HL-60/S4 treated with retinoic acid at 250 ng/mL for 4 days and 3 days (cell line): ENCODE data around the gene LCN9.
"Not testable (repeated sequence)": the region's sequence is repeated elsewhere in the genome, so short reads cannot be mapped to it uniquely, and the experiment has no call there.

Source experiments
- in situ Hi-C: fragments of 300-500 bp; cut with MboI; formaldehyde crosslinking; loops from 2 replicates; pipeline ENCODE4 v1.7.0; 2022; ENCODE audit warnings: low sequenced_read_pairs

Gene LCN9

DNA sequence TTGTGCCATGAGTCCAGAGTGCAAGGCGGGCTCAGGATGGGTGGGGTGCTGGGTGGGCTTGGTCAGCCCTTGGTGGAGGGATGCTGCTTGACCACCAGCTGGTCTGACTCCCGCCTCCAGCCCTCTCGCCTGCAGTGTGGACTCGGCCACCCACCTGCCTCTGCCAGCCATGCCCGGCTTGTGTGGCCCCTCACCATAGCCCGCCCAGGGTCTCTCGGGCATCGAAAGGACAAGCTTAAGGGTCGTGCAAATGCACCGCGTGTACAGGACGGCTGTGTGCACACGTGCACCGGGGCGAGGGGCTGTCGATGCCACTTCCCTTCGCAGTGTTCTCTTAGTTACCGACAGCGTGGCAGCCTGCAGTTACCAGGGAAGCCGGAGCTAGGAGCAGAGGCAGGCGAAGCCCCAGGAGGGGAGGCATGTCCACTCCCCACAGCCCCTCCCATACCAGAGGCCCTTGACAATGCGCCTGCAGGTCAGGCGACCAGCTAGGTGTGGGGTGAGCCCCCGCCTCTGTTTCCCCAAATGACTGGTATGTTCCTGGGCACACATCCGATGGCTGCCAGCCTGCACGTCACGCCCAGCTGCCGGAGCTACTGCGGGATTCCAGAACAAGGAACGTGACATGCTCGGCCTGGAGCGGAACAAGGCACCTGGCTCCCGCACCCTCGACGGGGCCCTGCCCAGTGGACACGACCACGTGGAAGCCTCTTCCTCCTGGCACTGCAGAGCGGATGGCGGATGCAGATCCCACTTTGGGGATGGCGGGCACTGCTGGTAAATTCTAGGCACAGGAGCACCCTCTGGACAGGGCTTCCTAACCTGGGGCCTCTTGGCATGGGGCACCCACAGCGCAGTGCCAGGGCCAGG lies 7.8 kb downstream of the LCN9 start:
- in situ Hi-C loops: no loop called here

DNA sequence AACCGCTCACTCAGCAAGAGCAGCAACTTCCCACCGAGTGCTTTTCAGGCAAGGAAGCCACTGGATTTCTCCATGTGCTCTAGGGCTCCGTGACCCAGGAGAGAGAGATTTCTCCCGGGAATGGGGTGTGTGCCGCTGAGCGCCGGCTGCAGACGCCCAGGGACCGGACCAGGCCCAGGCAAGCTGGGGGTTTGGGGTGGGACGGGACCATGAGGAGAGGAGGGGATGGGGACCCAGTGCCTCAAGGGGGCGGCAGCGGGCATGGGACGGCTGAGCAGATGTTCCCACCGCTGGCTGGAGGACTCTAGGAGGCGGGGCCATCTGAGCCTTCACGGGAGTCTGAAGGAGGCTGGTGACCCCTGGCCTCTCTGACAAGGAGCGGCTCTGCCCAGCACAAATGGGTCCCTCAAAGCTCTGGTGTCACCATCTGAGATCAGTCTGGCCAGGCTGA lies 8.5 kb downstream of the LCN9 start:
- in situ Hi-C loops: no loop called here

DNA sequence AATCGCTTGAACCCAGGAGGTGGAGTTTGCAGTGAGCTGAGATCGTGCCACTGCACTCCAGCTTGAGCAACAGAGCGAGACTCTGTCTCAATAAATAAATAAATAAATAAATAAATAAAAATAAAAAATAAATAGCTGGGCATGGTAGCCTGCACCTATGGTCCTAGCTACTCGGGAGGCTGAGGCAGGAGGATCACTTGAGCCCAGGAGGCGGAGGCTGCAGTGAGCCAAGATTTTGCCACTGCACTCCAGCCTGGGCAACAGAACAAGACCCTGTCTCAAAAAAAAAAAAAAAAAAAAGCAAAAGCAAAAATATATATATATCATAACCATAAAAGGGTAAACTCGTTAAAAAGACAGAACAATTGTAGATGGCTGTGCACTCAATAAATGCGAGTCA lies 9.7 kb downstream of the LCN9 start:
- in situ Hi-C loops: not testable (repeated sequence)

DNA sequence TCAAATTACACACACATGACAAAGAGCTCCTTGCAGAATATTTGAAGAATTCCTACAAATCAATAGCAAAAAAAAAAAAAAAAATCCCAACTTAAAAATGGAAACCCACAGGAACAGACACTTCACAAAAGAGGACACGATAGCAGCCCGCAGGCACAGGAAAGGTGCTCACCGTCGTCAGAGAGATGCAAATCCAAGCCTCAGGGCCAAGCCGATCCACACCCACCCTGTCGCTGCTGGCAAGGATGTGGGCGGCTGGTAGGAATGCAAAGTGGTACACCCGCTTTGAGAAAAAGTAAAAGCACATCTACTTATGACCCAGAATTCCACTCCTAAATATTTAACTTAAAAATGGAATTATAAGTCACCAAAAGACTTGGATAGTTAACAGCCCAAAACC lies 10.8 kb downstream of the LCN9 start:
- in situ Hi-C loops: no loop called here

DNA sequence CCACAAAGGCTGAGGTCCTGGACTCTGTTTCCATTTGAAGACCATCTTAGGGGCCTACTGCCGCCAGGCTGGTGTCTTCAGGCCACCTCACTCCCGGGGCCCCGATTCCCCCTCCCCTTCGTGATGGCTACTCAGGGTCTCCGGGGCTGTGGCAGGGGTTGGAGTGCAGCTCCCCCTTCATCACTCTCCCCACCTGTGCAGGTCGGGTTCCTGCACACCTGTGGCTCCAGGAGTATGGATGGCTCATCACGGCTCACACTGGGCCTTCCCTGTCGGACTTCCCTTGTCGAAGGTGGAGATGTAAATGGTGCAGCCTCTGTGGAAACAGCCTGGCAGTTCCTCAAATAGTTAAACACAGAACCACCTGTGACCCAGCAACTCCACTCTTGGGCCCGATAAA lies 11.9 kb downstream of the LCN9 start:
- in situ Hi-C loops: no loop called here

DNA sequence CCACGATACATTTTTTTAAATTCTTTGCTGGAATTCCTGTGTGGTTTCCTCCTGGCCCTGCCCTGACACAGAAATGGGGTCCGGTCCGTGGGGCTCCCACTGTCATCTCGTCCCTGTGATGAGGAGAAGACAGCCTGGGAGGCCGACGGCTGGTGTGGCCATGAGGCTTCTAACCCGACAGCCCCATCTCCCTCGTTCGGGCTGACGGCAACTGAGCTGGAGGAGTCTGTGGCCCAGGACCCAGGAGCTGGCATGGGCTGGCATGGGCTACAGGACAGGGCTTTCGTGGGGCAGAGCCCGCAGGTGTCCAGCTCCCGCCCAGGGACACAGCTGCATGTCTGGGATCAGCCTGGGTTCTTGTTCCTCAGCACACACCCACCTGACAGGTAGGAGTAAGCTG lies 13.8 kb downstream of the LCN9 start:
- in situ Hi-C loops: no loop called here

DNA sequence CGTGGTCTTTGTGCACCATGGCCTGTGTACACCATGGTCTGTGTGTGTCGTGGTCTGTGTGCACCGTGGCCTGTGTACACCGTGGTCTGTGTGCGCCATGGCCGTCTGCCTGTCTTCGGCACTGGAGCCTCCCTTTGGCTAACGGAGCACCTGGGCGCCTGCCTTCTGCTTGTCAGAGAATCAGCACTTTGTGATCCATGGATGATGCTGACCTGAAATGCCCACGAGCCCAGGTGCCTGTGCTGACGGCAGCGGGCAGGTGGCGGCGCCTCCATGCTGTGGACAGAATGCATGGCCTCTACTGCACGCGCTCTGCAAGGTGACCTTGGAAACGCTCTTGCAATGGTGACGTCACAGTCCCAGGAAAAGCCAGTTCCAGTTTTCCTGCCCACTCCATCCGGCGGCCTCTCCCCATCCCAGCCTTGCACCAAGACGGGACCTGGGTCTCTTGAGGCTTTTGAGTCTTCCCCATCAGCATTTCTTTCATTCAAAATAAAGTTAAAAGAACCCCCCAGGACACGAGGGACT lies 14.6 kb downstream of the LCN9 start:
- in situ Hi-C loops: no loop called here

DNA sequence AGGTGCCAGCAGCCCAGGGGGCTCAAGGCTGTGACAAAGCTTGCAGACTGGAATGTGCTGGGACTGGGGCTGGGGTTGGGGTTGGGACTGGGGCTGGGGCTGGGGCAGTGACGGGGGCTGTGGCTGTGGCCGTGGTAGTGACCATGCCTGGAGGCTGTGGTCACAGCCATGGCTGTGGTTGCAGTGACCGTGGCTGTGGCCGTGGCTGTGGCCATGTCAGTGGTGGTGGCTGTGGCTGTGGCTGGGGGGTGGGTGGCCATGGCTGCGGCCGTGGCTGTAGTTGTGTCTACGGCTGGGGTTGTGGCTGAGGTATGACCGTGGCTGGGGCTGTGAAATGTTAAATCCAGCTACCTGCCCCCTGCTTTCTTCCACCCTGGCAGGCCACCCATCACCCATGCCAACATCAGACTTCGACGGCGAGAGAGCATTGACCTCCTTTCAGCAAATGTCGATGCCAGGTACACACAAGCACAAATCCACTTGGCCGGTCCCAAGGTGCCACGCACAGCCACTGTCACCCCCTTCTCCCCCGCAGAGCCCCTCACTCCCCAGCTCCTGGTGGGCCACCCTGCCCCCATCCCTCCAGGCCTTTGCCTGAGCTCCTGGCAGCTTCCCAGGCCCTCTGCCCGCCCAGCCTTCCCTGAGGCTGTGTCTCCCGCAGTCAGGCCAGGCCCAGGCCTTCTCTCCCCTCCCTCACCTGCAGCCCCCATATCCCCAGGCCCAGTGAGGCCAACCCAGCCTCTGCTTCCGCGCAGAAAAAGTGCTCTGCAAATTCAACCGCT lies 15.3 kb downstream of the LCN9 start:
- in situ Hi-C loops: no loop called here

DNA sequence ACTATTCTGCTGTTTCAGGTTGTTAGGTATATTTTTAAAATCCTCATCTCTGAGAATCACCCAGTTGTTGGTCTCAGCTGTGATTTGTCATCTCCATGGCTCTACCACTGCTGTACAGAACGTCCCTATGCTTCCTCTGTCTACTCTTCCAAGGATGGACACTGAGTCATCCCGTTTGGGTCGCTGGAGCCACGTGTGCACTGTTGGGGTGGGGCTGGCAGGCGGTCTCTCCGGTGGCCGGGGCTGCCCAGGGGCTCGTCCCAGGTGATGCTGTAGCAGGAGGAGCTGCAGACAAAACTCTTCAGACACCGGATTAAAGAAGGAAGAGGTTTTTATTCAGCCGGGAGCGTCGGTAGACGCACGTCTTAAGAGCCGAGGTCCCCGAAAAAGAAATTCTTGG lies 16.9 kb downstream of the LCN9 start:
- in situ Hi-C loops: no loop called here

DNA sequence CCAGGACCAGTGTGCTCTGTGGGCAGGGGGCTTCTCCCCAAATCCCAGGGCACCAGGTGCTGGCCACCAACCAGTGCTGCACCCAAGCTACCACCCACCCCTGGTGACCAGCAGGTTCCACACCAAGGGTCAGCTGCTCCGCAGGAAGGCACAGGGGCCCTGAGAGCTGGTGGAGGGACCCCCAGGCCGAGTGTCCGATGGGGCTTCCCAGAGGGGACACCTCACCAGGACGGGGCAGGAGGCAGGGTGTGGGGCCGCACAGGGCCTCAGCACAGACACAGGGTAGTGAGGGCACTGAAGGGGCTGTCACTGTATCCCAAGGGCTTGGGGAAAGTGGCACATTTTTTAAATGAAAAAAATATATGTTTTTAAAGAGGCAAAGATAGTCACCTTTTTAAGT lies 18.1 kb downstream of the LCN9 start:
- in situ Hi-C loops: no loop called here

DNA sequence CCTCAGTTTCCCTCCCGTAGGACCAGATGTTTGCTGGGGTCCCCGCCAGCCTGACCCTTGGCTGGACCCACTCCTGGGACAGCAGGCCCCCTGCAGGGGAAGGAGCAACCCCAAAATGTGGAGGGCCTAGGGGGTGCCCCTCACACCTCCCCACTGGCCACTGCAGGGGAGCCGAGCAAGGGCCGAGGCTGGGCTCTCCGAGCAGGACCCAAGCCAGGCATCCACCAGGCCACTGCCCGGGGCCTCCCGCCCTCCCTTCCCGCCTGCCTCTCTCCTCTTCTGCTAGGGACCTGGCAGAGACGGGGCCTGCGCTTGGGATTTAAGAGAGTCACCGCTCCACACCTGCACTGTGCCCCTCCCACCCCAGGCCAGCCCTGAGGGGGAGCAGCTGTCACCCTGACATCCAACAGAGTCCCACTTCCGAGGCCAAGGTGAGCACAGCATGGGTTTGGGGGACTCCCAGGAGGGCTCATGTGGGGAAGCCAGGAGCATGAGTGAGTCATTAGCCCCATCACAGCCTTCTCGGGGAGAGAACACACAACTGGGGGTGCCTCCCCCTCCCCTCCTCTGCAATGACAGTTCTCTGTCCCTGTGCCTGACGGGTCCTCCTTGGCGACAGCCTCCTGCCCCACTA lies 20.4 kb downstream of the LCN9 start:
- in situ Hi-C loops: no loop called here

DNA sequence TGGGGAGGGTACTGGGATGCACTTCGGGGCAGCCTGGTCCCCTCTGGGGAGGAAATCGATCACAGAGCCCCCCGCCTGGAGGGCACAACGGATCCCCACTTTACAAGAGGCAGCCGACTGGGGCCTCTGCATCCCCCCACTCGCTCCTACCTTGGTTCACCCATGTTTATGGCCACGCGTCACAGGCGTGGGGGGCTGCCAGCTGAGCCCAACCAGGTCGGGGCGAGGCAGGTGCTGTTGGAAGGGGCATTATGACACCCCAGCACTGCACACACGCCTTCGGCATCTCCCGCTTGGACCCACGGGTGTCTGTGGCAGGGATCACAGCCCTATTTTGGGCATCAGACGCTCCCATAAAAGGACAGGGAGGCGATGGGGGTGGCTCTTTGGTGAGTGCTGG lies 21.6 kb downstream of the LCN9 start:
- in situ Hi-C loops: no loop called here

DNA sequence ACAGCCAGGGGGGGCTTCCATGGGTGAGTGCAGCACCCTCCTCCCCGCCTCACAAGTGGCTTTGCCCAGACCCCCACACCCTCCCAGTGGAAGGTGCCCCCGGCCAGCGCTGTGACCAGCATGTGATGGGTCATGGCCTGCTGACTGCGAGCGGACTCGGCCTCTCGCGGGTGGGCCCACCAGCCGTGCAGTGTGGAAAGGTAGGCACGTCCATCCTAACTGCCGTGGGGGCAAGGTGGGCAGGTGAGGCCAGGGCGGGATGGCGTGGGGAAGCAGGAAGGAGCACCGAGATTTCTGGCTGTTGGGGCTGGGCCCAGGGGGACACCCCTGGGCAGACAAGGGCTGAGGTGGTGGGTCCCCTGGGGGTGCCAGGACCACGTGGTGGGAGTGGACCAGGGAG lies 24.1 kb downstream of the LCN9 start:
- in situ Hi-C loops: no loop called here

DNA sequence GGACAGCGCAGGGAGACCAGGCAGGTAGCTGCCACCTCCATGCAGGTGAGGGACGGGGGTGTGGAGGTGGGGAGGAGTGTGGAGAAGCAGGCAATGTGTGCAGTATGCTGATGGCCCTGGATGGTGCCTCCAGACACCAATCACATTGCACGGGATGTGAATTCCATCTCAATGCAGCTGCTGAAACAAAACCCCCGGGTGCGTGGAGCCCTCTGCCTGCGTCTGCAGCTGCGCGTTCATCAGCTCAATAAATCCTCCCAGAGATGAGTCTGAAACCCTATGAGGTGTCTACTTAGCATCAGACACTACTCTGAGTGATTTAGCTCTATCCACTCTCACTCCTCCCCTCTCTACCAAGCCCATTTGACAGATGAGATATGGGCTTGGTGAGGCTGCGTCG lies 25.9 kb downstream of the LCN9 start:
- in situ Hi-C loops: no loop called here

DNA sequence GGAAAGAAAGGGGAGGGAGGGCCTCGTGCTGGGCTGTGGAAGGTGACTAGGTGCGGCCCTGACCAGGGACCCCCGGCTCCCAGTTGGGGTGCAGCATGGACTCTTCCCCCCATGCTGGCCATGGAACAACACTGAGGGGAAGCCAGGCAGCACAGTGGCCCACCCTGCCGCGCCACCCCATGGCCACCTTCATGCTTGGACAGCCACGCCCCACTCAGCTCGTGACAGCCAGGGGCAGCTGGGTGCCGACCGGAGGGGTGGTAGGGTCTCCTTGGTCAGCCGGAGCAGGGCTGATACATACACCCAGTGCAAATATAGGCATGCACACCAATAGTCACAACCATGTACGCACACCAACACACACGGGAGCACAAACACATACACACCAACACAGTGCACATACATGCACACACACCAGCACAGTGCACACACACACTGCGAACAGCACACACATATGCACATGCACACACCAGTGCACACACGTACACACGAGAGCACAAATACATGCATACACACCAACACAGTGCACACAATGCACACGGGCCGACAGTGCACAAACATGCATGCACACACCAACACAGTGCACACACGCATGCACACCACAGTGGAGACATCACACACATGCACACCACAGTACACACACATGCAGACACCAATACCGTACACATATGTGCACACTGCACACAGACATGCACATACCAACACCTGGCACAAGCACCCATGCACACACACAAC lies 27.9 kb downstream of the LCN9 start:
- in situ Hi-C loops: no loop called here

DNA sequence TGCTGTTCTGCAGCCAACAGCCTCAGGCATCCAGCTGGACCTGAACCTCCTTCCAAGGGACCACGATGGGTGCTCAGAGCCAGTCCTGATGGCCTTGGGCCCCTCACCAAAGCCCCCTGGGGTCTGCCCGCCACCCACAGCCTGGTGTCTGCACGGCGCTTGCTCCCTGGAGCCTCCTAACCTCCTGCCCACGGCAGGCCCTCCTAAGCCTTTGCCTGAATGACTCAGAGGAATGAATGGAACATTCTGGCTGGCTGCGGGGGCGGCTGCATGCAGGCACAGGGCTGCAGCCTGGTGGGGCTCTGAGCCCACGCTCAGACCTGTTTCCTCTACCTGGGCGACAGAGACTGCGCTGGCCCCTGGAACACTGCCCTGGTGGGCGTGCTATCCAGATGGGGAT lies 29.3 kb downstream of the LCN9 start:
- in situ Hi-C loops: no loop called here

DNA sequence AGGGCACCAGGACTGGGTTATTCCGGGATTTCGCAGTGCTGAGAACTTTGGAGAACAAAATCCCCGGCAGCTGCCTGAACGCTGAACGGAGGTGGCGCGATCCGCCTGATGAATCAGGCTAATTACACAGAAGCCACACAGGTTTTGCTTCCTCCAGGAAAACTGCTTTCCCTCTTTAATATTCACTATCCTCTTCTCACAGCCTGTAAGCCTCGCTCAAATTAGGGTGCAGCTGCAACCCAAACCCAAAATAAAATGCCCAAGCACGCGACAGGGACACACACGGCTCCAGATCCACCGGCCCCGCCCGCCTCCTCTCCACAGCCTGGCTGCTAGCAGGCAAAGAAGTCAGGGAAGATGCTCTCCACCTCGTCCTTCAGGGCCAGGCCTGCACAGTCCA lies 30.2 kb downstream of the LCN9 start:
- in situ Hi-C loops: no loop called here

DNA sequence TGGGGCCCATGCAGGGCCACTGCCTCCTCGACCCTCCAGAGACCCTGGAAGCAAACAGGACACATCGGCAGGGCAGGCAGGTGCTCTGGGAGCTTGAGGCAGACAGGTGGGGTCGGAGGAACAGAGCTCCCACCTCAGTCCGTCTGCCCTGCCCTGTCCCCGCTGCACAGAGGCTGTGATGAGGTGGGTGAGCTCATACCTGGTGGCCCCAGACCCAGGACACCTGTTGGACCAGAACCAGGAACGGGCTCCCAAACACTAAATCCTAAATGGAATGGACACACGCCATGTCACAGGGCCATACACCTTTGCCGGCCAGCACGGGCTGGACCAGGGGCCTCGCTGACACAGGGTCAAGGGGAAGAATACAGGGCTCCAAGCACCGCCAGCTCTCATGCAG lies 30.7 kb downstream of the LCN9 start:
- in situ Hi-C loops: no loop called here

DNA sequence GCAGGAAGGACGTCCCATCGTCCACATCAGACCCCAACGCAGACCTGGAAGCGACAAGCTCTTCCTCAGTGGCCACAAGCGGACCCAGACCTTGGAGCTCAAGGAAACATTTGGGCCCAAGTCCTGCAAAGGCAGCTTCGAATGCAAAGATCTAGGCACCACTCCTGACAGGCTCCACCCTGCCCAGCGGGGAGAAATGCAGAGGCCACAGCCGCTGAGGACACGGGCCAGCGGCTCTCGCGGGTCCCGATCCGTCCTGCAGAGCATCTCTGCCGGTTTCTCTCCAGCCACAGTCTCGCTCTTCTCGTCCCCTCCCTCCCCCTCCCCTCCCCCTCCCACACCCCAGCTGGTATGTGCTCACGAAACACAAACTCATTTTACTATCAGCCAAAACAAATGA lies 31.3 kb downstream of the LCN9 start:
- in situ Hi-C loops: no loop called here

DNA sequence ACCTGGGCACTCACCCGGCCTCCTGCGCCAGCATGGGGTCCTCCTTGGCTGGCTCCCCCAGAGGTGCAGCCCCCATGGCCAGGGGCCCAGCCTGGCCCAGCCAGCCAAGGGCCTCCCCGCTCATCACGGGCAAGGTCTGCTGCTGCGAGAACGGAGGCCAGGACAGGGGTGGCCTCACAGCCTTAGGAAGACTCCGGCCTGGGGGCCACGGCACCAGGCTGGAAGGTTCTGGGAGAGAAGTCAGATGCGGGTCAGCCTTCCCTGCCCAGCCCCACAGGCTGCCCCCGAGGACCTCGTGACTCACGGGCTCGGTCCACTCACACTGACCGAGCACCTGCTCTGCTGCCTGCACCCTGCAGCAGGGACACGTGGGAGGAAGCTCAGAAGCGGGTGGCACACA lies 31.9 kb downstream of the LCN9 start:
- in situ Hi-C loops: no loop called here

DNA sequence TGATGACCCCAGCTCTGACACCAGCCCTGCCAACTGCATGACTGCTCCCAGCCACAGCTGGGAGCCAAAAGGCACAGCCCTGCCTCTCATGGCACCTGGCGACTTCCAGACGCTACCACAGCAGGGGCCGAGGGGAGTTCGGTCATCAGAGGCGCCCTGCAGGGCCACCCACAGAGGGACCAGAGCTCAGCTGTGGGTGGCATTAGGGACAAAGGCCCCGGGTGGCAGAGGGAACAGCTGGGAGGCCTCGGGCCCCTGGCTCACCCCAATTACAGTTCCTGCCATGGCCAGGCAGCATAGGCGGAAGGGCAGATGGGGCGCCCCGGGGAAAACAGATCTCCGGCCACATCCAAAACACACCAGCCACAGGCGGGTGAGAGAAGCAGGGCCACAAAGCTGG lies 32.5 kb downstream of the LCN9 start:
- in situ Hi-C loops: no loop called here
